ENCODE results near the gene C5AR2.
"Not testable (repeated sequence)": the region's sequence is repeated elsewhere in the genome, so short reads cannot be mapped to it uniquely, and the experiment has no call there.

C5AR2 gene

DNA sequence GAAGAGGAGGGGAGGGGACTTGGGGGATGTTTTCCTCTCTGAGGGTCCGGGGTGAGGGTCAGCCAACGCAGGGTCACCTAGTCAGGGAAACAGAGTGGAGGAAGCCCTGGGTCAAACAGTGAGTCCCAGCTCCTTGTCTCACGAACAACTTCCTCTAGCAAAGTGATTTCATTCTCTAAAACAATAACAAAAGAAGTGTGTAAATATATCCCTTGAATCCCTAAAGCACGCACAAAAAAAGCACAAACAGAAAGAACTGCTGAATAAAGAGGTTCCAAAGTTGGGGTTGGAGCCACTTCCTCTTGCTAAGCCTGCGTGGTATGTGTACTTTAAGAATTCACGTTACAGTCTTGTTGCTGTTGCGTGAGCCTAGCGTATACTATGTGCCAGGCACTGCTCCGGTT lies 1.5 kb upstream of the C5AR2 start:
- TF ChIP-seq, protein P1, sequence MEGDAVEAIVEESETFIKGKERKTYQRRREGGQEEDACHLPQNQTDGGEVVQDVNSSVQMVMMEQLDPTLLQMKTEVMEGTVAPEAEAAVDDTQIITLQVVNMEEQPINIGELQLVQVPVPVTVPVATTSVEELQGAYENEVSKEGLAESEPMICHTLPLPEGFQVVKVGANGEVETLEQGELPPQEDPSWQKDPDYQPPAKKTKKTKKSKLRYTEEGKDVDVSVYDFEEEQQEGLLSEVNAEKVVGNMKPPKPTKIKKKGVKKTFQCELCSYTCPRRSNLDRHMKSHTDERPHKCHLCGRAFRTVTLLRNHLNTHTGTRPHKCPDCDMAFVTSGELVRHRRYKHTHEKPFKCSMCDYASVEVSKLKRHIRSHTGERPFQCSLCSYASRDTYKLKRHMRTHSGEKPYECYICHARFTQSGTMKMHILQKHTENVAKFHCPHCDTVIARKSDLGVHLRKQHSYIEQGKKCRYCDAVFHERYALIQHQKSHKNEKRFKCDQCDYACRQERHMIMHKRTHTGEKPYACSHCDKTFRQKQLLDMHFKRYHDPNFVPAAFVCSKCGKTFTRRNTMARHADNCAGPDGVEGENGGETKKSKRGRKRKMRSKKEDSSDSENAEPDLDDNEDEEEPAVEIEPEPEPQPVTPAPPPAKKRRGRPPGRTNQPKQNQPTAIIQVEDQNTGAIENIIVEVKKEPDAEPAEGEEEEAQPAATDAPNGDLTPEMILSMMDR (IDR thresholded peaks at IDR 0.05), result no peak
- H3K4me3 Mint-ChIP-seq, result no peak overlapping the region
- DNase-seq, result no peak
- H3K36me3 Mint-ChIP-seq (ENCODE audit: low read depth), result no peaks in the 10 kb centered on the region
- H3K27me3 Mint-ChIP-seq (ENCODE audit: low read depth, poor library complexity), result peaks cover 25% of the 10 kb centered on the region
- no peaks in the 10 kb centered on the region for H3K9me3 Mint-ChIP-seq
- H3K27ac Mint-ChIP-seq, result peak overlapping the region; percentile 22
- H3K4me1 Mint-ChIP-seq, result peaks cover 5% of the 10 kb centered on the region

DNA sequence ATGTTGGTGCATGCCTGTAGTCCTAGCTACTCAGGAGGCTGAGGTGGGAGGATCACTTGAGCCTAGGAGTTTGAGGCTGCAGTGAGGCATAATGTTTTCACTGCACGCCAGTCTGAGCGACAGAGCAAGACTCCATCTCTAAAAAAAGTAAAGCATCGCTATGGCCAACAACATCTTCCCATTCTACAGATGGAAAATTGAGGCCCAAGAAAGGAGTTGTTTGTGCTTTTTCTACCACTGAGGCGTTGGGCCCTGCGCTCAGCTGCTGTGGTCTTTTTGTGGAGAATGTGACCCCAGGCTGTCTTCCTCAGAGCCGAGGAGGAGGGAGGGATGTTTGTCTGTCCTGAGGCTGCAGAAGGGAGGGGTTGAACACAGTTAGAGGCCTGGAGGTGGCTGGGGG lies 485 bp upstream of the C5AR2 start:
- Mint-ChIP-seq H3K27ac (peak overlapping the region; percentile 57), H3K4me1 (peaks cover 5% of the 10 kb centered on the region), H3K36me3 (ENCODE audit: low read depth) (no peaks in the 10 kb centered on the region), H3K27me3 (ENCODE audit: low read depth, poor library complexity) (peaks cover 17% of the 10 kb centered on the region), H3K9me3 (no peaks in the 10 kb centered on the region), H3K4me3 (no peak overlapping the region)
- TF ChIP-seq, protein P1 (IDR thresholded peaks at IDR 0.05), result no peak
- no peak for DNase-seq

DNA sequence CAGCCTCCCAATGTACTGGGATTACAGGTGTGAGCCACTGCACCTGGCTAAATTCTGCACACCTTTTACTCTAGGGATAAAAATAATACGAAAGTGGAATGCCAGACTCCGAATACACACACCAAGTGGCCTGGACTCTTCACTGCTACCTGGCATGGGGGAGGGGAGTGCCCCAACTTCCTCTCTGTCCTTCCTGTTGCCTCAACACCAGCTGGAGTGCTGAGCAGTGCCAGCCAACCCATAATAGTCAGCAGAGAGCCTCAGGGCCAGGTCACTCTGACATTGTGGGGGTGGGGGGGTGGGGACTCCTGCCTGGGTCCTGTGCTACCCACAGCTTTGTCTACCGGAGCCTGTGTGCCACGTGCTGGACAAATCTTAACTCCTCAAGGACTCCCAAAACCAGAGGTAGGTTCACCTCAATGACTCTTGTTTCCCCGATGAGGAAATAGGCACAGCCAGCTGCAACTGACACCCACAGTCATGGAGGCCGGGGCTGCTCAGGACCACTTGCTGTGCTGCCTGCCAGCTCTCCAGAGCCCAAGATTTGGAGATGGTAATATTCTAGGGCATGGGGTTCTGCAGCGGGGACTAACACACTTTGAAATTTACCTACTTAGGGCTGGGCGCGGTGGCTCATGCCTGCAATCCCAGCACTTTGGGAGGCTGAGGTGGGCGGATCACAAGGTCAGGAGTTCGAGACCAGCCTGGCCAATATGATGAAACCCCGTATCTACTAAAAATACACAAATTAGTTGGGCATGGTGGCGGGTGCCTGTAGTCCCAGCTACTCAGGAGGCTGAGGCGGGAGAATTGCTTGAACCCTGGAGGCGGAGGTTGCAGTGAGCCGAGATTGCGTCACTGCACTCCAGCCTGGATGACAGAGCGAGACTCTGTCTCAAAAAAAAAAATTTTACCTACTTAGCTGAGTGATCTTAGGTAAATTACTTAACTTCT lies 5.1 kb downstream of the C5AR2 start:
- not testable (repeated sequence) for H3K36me3 Mint-ChIP-seq (ENCODE audit: low read depth); DNase-seq; H3K4me1 Mint-ChIP-seq; H3K27ac Mint-ChIP-seq; H3K9me3 Mint-ChIP-seq; H3K4me3 Mint-ChIP-seq
- H3K27me3 Mint-ChIP-seq (ENCODE audit: low read depth, poor library complexity), result peaks cover 18% of the 10 kb centered on the region

DNA sequence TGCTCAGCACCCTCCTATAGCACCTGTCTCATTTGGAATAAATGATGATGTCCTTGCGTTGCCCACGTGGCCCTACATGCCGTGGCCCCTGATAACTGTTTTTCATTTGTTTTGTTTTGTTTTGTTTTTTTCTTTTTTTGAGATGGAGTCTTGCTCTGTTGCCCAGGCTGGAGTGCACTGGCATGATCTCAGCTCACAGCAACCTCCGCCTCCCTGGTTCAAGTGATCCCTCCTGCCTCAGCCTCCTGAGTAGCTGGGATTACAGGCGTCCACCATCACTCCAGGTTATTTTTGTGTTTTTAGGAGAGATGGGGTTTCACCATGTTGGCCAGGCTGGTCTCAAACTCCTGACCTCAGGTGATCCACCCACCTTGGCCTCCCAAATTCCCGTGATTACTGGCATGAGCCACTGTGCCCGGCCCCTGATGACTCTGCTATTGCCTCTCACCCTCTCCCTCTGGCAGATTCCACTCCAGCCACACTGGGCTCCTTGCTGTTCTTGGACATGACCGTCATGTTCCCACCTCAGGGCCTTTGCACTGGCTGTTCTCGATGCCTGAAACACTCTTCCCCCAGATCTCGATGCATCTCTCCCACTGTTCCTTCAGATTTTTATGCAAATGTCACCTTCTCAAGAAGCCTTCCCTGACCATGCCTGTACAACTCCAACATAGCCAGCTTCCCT lies 7.4 kb downstream of the C5AR2 start:
- DNase-seq, result no peak
- H3K9me3 Mint-ChIP-seq, result peaks cover 10% of the 10 kb centered on the region
- H3K36me3 Mint-ChIP-seq (ENCODE audit: low read depth), result no peaks in the 10 kb centered on the region
- H3K27me3 Mint-ChIP-seq (ENCODE audit: low read depth, poor library complexity), result peaks cover 15% of the 10 kb centered on the region
- no peaks in the 10 kb centered on the region for H3K4me1 Mint-ChIP-seq
- TF ChIP-seq, protein P1 (IDR thresholded peaks at IDR 0.05), result no peak
- H3K27ac Mint-ChIP-seq, result no peak overlapping the region
- no peak overlapping the region for H3K4me3 Mint-ChIP-seq

DNA sequence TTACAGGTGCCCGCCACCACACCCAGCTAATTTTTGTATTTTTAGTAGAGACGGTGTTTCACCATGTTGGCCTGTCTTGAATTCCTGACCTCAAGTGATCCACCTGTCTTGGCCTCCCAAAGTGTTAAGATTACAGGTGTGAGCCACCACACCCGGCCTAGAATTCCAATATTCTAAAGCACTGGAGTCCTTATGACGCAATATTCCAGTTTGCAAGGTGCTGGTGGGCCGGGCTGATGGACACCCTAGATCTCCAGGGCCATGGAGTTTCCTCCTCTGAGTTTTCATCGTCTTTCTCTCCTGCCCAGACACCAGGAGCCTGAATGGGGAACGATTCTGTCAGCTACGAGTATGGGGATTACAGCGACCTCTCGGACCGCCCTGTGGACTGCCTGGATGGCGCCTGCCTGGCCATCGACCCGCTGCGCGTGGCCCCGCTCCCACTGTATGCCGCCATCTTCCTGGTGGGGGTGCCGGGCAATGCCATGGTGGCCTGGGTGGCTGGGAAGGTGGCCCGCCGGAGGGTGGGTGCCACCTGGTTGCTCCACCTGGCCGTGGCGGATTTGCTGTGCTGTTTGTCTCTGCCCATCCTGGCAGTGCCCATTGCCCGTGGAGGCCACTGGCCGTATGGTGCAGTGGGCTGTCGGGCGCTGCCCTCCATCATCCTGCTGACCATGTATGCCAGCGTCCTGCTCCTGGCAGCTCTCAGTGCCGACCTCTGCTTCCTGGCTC lies 8.7 kb downstream of the C5AR2 start:
- no peaks in the 10 kb centered on the region for H3K4me1 Mint-ChIP-seq
- no peak overlapping the region for H3K27ac Mint-ChIP-seq

More for the DNA sequence above, 8.7 kb downstream of the C5AR2 start:
- Mint-ChIP-seq H3K36me3 (ENCODE audit: low read depth) (no peaks in the 10 kb centered on the region), H3K4me3 (no peak overlapping the region), H3K27me3 (ENCODE audit: low read depth, poor library complexity) (peaks cover 21% of the 10 kb centered on the region), H3K9me3 (peaks cover 10% of the 10 kb centered on the region)
- no peak for DNase-seq
- TF ChIP-seq, protein P1 (IDR thresholded peaks at IDR 0.05), result no peak

Measured in nephron progenitor cell (in vitro differentiated cells).